ENCODE measurements around the gene TRABD2A. TPM values are rescaled to one million over a fixed set of nuclear protein-coding genes. Genes with fewer than 3 reads are reported as not detected.

The TRABD2A gene
- polyA plus RNA-seq, 4 donors, result 0.30 to 0.64 (median 0.47) TPM

GRCh38 chr2:84830095-84830494 lies 50.8 kb downstream of the TRABD2A start:
- DNase-seq (ENCODE audit: low read depth in 4 of 4, low spot score in 3 of 4), result no peak

- DNase-seq (ENCODE audit: low read depth in 4 of 4, low spot score in 3 of 4), result no peak
Observed at GRCh38 chr2:84829693-84830092, 51.2 kb downstream of the TRABD2A start.

GRCh38 chr2:84827978-84828575 lies 52.8 kb downstream of the TRABD2A start:
- no peak for DNase-seq (ENCODE audit: low read depth in 4 of 4, low spot score in 3 of 4)

GRCh38 chr2:84823788-84824187 lies 57.1 kb downstream of the TRABD2A start:
- DNase-seq (ENCODE audit: low read depth in 4 of 4, low spot score in 3 of 4), result no peak

GRCh38 chr2:84823229-84823628 lies 57.7 kb downstream of the TRABD2A start:
- DNase-seq (ENCODE audit: low read depth in 4 of 4, low spot score in 3 of 4), result no peak

GRCh38 chr2:84821806-84822205 lies 59.1 kb downstream of the TRABD2A start:
- no peak for DNase-seq (ENCODE audit: low read depth in 4 of 4, low spot score in 3 of 4)

GRCh38 chr2:84817239-84817655 lies 63.6 kb downstream of the TRABD2A start:
- no peak for DNase-seq (ENCODE audit: low read depth in 4 of 4, low spot score in 3 of 4)

GRCh38 chr2:84816426-84817026 lies 64.4 kb downstream of the TRABD2A start:
- DNase-seq (ENCODE audit: low read depth in 4 of 4, low spot score in 3 of 4), result no peak

GRCh38 chr2:84815146-84815545 lies 65.7 kb downstream of the TRABD2A start:
- no peak for DNase-seq (ENCODE audit: low read depth in 4 of 4, low spot score in 3 of 4)

GRCh38 chr2:84811839-84812431 lies 68.9 kb downstream of the TRABD2A start:
- no peak for DNase-seq (ENCODE audit: low read depth in 4 of 4, low spot score in 3 of 4)

GRCh38 chr2:84808279-84808678 lies 72.6 kb downstream of the TRABD2A start:
- DNase-seq (ENCODE audit: low read depth in 4 of 4, low spot score in 3 of 4), result no peak

- DNase-seq (ENCODE audit: low read depth in 4 of 4, low spot score in 3 of 4), result no peak
Observed at GRCh38 chr2:84807063-84807485, 73.8 kb downstream of the TRABD2A start.

GRCh38 chr2:84805250-84805958 lies 75.5 kb downstream of the TRABD2A start:
- no peak for DNase-seq (ENCODE audit: low read depth in 4 of 4, low spot score in 3 of 4)

- DNase-seq (ENCODE audit: low read depth in 4 of 4, low spot score in 3 of 4), result no peak
Observed at GRCh38 chr2:84801811-84802210, 79.1 kb downstream of the TRABD2A start.

- no peak for DNase-seq (ENCODE audit: low read depth in 4 of 4, low spot score in 3 of 4)
Observed at GRCh38 chr2:84800194-84800805, 80.6 kb downstream of the TRABD2A start.

GRCh38 chr2:84799772-84800171 lies 81.1 kb downstream of the TRABD2A start:
- no peak for DNase-seq (ENCODE audit: low read depth in 4 of 4, low spot score in 3 of 4)

- DNase-seq (ENCODE audit: low read depth in 4 of 4, low spot score in 3 of 4), result no peak
Observed at GRCh38 chr2:84797271-84797670, 83.6 kb downstream of the TRABD2A start.

- no peak for DNase-seq (ENCODE audit: low read depth in 4 of 4, low spot score in 3 of 4)
Observed at GRCh38 chr2:84796798-84797197, 84.1 kb downstream of the TRABD2A start.

- DNase-seq (ENCODE audit: low read depth in 4 of 4, low spot score in 3 of 4), result no peak
Observed at GRCh38 chr2:84793641-84794040, 87.2 kb downstream of the TRABD2A start.

GRCh38 chr2:84792856-84793522 lies 87.9 kb downstream of the TRABD2A start:
- no peak for DNase-seq (ENCODE audit: low read depth in 4 of 4, low spot score in 3 of 4)

- no peak for DNase-seq (ENCODE audit: low read depth in 4 of 4, low spot score in 3 of 4)
Observed at GRCh38 chr2:84788498-84788897, 92.4 kb downstream of the TRABD2A start.
